HEK293T (cell line): Measurements from ENCODE around the gene PALS2.

Experiments used
- BHLHE40 ChIP-seq: fragments of 450-650 bp; IDR thresholded peaks from 2 replicates; pipeline ENCODE4 v1.6.1; 2016; ENCODE audit warnings: mild to moderate bottlenecking, moderate library complexity, borderline replicate concordance
- CTBP1 ChIP-seq: fragments of 450-650 bp; IDR thresholded peaks from 2 replicates; pipeline ENCODE4 v1.6.1; 2016; ENCODE audit warnings: borderline replicate concordance
- FOXK2 ChIP-seq: fragments of 450-650 bp; IDR thresholded peaks from 2 replicates; pipeline ENCODE4 v1.6.1; 2016; ENCODE audit warnings: mild to moderate bottlenecking
- FOXM1 ChIP-seq: fragments of 450-650 bp; IDR thresholded peaks from 2 replicates; pipeline ENCODE4 v1.6.1; 2017; ENCODE audit warnings: mild to moderate bottlenecking, borderline replicate concordance
- HDGF ChIP-seq: fragments of 450-650 bp; IDR thresholded peaks from 2 replicates; pipeline ENCODE4 v1.6.1; 2017; ENCODE audit warnings: antibody characterized with exemption, borderline replicate concordance
- L3MBTL2 ChIP-seq: fragments of 450-650 bp; conservative IDR thresholded peaks from 2 replicates; pipeline ENCODE4 v1.6.1; 2016; ENCODE audit warnings: mild to moderate bottlenecking
- LEF1 ChIP-seq: fragments of 450-650 bp; IDR thresholded peaks from 2 replicates; pipeline ENCODE4 v1.6.1; 2017; ENCODE audit warnings: mild to moderate bottlenecking, borderline replicate concordance
- NFRKB ChIP-seq: fragments of 450-650 bp; IDR thresholded peaks from 2 replicates; pipeline ENCODE4 v1.6.1; 2016; ENCODE audit warnings: mild to moderate bottlenecking, moderate library complexity
- PKNOX1 ChIP-seq: fragments of 450-650 bp; IDR thresholded peaks from 2 replicates; pipeline ENCODE4 v1.6.1; 2016
- SP1 ChIP-seq: fragments of 450-650 bp; IDR thresholded peaks from 2 replicates; pipeline ENCODE4 v1.6.1; 2017
- TARDBP ChIP-seq: fragments of 450-650 bp; IDR thresholded peaks from 2 replicates; pipeline ENCODE4 v1.6.1; 2016
- ZNF384 ChIP-seq: fragments of 450-650 bp; IDR thresholded peaks from 2 replicates; pipeline ENCODE4 v1.6.1; 2016

GRCh38 chr7:24572393-24572996 lies 757 bp upstream of the PALS2 start:
- no peak; the same call in 1 of the 2 replicates for TF ChIP-seq PKNOX1
- no peak for TF ChIP-seq TARDBP
- TF ChIP-seq ZNF384 = no peak
- TF ChIP-seq L3MBTL2 = no peak
- no peak for TF ChIP-seq FOXK2
- no peak for TF ChIP-seq BHLHE40
- no peak for TF ChIP-seq LEF1
- TF ChIP-seq FOXM1 = no peak
- no peak for TF ChIP-seq CTBP1
- no peak for TF ChIP-seq SP1
- no peak for TF ChIP-seq NFRKB
- TF ChIP-seq HDGF = no peak
